Liver (tissue), 3 donors: ENCODE measurements around the gene SPACA5.

Experiments
- EGR1 ChIP-seq, 2 donors: IDR thresholded peaks; 2 replicates each; pipeline ENCODE4 v1.6.1; 2016 to 2018; ENCODE audit warnings: antibody characterized with exemption in 2 of 2, low read depth in 2 of 2
- FOXA1 ChIP-seq: IDR thresholded peaks from 2 replicates; pipeline ENCODE4 v1.6.1; 2016; ENCODE audit warnings: antibody characterized with exemption
- GABPA ChIP-seq, 2 donors: IDR thresholded peaks in 1 of 2; conservative IDR thresholded peaks in 1 of 2; 2 replicates each; pipeline ENCODE4 v1.6.1; 2016; ENCODE audit warnings: antibody characterized with exemption in 2 of 2, mild to moderate bottlenecking in 1 of 2, moderate library complexity in 1 of 2
- JUND ChIP-seq, 2 donors: IDR thresholded peaks; 2 replicates each; pipeline ENCODE4 v1.6.1; 2016; ENCODE audit warnings: antibody characterized with exemption in 2 of 2
- RAD21 ChIP-seq, 2 donors: IDR thresholded peaks; 2 replicates each; pipeline ENCODE4 v1.6.1; 2016; ENCODE audit warnings: antibody characterized with exemption in 2 of 2, mild to moderate bottlenecking in 2 of 2
- RXRA ChIP-seq, 2 donors: IDR thresholded peaks; 2 replicates each; pipeline ENCODE4 v1.6.1; 2017 to 2018; ENCODE audit warnings: antibody characterized with exemption in 2 of 2, mild to moderate bottlenecking in 1 of 2
- SP1 ChIP-seq: IDR thresholded peaks from 2 replicates; pipeline ENCODE4 v1.6.1; 2018; ENCODE audit warnings: antibody characterized with exemption, mild to moderate bottlenecking
- TAF1 ChIP-seq: conservative IDR thresholded peaks from 2 replicates; pipeline ENCODE4 v1.6.1; 2016; ENCODE audit warnings: antibody characterized with exemption, mild to moderate bottlenecking
- YY1 ChIP-seq: IDR thresholded peaks from 2 replicates; pipeline ENCODE4 v1.6.1; 2016; ENCODE audit warnings: antibody characterized with exemption, mild to moderate bottlenecking
- TF ChIP-seq, protein P1 (sequence below): fragments of 150-350 bp; IDR thresholded peaks from 2 replicates; pipeline ENCODE4 v1.5.1; 2017; ENCODE audit warnings: improper control_type of control experiment, low read depth, low read length; ENCODE audit not compliant: missing input control
- TF ChIP-seq, protein P2 (sequence below): IDR thresholded peaks from 2 replicates; pipeline ENCODE4 v1.6.1; 2016; ENCODE audit warnings: antibody characterized with exemption
- TF ChIP-seq, protein P3 (sequence below): IDR thresholded peaks from 2 replicates; pipeline ENCODE4 v1.6.1; 2016; ENCODE audit warnings: antibody characterized with exemption
- TF ChIP-seq, protein P4 (sequence below): IDR thresholded peaks from 2 replicates; pipeline ENCODE4 v1.6.1; 2016; ENCODE audit warnings: antibody characterized with exemption, mild to moderate bottlenecking
- TF ChIP-seq, protein P5 (sequence below): IDR thresholded peaks from 2 replicates; pipeline ENCODE4 v1.6.1; 2016; ENCODE audit warnings: antibody characterized with exemption
- donor health status: healthy.
- donor health status: healthy.

DNA sequence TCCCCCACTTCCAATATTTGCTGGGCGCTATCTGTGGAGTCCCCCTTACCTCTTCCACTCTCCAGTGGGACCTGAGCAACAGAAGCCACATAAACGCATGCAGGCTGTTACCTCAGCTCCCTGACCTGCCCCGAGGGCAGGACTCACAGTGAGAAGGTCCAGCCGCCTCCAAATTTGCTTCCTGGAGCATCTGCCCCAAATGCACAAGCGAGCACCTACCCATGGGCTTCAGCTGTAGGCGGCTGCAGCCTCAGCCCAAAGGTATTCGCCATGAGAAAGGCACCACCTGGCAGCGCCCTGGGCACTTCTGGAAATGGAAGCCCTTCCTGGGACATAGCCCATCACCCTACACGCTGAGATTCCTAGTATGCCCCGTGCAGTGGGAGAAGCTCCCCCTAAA lies 23.4 kb downstream of the SPACA5 start:
- TF ChIP-seq, protein P1, sequence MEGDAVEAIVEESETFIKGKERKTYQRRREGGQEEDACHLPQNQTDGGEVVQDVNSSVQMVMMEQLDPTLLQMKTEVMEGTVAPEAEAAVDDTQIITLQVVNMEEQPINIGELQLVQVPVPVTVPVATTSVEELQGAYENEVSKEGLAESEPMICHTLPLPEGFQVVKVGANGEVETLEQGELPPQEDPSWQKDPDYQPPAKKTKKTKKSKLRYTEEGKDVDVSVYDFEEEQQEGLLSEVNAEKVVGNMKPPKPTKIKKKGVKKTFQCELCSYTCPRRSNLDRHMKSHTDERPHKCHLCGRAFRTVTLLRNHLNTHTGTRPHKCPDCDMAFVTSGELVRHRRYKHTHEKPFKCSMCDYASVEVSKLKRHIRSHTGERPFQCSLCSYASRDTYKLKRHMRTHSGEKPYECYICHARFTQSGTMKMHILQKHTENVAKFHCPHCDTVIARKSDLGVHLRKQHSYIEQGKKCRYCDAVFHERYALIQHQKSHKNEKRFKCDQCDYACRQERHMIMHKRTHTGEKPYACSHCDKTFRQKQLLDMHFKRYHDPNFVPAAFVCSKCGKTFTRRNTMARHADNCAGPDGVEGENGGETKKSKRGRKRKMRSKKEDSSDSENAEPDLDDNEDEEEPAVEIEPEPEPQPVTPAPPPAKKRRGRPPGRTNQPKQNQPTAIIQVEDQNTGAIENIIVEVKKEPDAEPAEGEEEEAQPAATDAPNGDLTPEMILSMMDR: no peak
- TF ChIP-seq JUND (IDR thresholded peaks at IDR 0.05) (no peak), SP1 (no peak), FOXA1 (no peak), RAD21 (IDR thresholded peaks at IDR 0.05) (no peak), EGR1 (IDR thresholded peaks at IDR 0.05; ENCODE audit: low read depth in 2 of 2) (no peak), GABPA (IDR thresholded peaks at IDR 0.05 in 1 of 2, conservative IDR thresholded peaks at IDR 0.05 in 1 of 2) (no peak), TAF1 (no peak), YY1 (no peak), RXRA (IDR thresholded peaks at IDR 0.05) (no peak)
- TF ChIP-seq, protein P2, sequence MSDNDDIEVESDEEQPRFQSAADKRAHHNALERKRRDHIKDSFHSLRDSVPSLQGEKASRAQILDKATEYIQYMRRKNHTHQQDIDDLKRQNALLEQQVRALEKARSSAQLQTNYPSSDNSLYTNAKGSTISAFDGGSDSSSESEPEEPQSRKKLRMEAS: no peak
- TF ChIP-seq, protein P3, sequence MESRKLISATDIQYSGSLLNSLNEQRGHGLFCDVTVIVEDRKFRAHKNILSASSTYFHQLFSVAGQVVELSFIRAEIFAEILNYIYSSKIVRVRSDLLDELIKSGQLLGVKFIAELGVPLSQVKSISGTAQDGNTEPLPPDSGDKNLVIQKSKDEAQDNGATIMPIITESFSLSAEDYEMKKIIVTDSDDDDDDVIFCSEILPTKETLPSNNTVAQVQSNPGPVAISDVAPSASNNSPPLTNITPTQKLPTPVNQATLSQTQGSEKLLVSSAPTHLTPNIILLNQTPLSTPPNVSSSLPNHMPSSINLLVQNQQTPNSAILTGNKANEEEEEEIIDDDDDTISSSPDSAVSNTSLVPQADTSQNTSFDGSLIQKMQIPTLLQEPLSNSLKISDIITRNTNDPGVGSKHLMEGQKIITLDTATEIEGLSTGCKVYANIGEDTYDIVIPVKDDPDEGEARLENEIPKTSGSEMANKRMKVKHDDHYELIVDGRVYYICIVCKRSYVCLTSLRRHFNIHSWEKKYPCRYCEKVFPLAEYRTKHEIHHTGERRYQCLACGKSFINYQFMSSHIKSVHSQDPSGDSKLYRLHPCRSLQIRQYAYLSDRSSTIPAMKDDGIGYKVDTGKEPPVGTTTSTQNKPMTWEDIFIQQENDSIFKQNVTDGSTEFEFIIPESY: no peak
- TF ChIP-seq, protein P4, sequence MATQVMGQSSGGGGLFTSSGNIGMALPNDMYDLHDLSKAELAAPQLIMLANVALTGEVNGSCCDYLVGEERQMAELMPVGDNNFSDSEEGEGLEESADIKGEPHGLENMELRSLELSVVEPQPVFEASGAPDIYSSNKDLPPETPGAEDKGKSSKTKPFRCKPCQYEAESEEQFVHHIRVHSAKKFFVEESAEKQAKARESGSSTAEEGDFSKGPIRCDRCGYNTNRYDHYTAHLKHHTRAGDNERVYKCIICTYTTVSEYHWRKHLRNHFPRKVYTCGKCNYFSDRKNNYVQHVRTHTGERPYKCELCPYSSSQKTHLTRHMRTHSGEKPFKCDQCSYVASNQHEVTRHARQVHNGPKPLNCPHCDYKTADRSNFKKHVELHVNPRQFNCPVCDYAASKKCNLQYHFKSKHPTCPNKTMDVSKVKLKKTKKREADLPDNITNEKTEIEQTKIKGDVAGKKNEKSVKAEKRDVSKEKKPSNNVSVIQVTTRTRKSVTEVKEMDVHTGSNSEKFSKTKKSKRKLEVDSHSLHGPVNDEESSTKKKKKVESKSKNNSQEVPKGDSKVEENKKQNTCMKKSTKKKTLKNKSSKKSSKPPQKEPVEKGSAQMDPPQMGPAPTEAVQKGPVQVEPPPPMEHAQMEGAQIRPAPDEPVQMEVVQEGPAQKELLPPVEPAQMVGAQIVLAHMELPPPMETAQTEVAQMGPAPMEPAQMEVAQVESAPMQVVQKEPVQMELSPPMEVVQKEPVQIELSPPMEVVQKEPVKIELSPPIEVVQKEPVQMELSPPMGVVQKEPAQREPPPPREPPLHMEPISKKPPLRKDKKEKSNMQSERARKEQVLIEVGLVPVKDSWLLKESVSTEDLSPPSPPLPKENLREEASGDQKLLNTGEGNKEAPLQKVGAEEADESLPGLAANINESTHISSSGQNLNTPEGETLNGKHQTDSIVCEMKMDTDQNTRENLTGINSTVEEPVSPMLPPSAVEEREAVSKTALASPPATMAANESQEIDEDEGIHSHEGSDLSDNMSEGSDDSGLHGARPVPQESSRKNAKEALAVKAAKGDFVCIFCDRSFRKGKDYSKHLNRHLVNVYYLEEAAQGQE: no peak
- TF ChIP-seq, protein P5, sequence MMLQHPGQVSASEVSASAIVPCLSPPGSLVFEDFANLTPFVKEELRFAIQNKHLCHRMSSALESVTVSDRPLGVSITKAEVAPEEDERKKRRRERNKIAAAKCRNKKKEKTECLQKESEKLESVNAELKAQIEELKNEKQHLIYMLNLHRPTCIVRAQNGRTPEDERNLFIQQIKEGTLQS: no peak
